Gastroesophageal sphincter (tissue), 3 donors: Measurements from ENCODE around the gene IGF2.

Source experiments
- CTCF ChIP-seq, 4 experiments: fragments of 200-600 bp in 2 of 4; fragments of 450-650 bp in 2 of 4; sonication (generic) in 1 of 4; IDR thresholded peaks; one replicate each; pipeline ENCODE4 v1.5.1; 2017 to 2019; ENCODE audit warnings: antibody characterized with exemption in 4 of 4, mild to moderate bottlenecking in 2 of 4, moderate library complexity in 2 of 4
- EP300 ChIP-seq: sonication (generic); formaldehyde crosslinking; IDR thresholded peaks from one replicate; pipeline ENCODE4 v1.6.1; 2017; ENCODE audit warnings: antibody characterized with exemption, mild to moderate bottlenecking
- POLR2A ChIP-seq, 2 donors: fragments of 450-650 bp; IDR thresholded peaks; one replicate each; pipeline ENCODE4 v1.6.1; 2017; ENCODE audit warnings: antibody characterized with exemption in 2 of 2, mild to moderate bottlenecking in 2 of 2, moderate library complexity in 1 of 2
- POLR2AphosphoS5 ChIP-seq: sonication (generic); formaldehyde crosslinking; IDR thresholded peaks from one replicate; pipeline ENCODE4 v1.6.1; 2017; ENCODE audit warnings: antibody characterized with exemption

- no peak for TF ChIP-seq CTCF (IDR thresholded peaks at IDR 0.05)
- TF ChIP-seq EP300: no peak
- no peak for TF ChIP-seq POLR2A (IDR thresholded peaks at IDR 0.05)
- TF ChIP-seq POLR2AphosphoS5: no peak
Observed at GRCh38 chr11:2182075-2182474, 42.9 kb upstream of the IGF2 start.
